DOHH2 (cell line): ENCODE data around the gene THAP4.

Source experiments
- H3F3A ChIP-seq: fragments of 200-600 bp; sonication (generic), shearing (Covaris generic); 2 replicates; pipeline ENCODE4 v1.6.0; 2016; ENCODE audit warnings: antibody characterized with exemption, mild to moderate bottlenecking; ENCODE audit not compliant: control insufficient read depth, insufficient read depth
- H3K27ac ChIP-seq: fragments of 200-600 bp; sonication (generic); 2 replicates; pipeline ENCODE4 v1.5.1; 2014; ENCODE audit warnings: low read depth, mild to moderate bottlenecking, low read length, moderate library complexity
- H3K27me3 ChIP-seq: fragments of 200-600 bp; sonication (generic); 2 replicates; pipeline ENCODE4 v1.6.1; 2014; ENCODE audit warnings: mild to moderate bottlenecking, low read length, mixed read lengths; ENCODE audit not compliant: control insufficient read depth
- H3K36me3 ChIP-seq: fragments of 200-600 bp; sonication (generic); 2 replicates; pipeline ENCODE4 v1.6.1; 2014; ENCODE audit warnings: mild to moderate bottlenecking, low read length, moderate library complexity, mixed read lengths; ENCODE audit not compliant: control insufficient read depth
- H3K4me1 ChIP-seq: fragments of 200-600 bp; sonication (generic); 2 replicates; pipeline ENCODE4 v1.6.1; 2014; ENCODE audit warnings: mild to moderate bottlenecking, low read length, mixed read lengths; ENCODE audit not compliant: control insufficient read depth
- H3K4me2 ChIP-seq: fragments of 200-600 bp; sonication (generic); 2 replicates; pipeline ENCODE4 v1.6.0; 2014; ENCODE audit warnings: mild to moderate bottlenecking, low read length, moderate library complexity
- H3K4me3 ChIP-seq: fragments of 200-600 bp; sonication (generic); 2 replicates; pipeline ENCODE4 v1.5.1; 2014; ENCODE audit warnings: mild to moderate bottlenecking, low read length, mixed read lengths
- H3K79me2 ChIP-seq: fragments of 200-600 bp; sonication (generic); 2 replicates; pipeline ENCODE4 v1.6.1; 2014; ENCODE audit warnings: mild to moderate bottlenecking, low read length, mixed read lengths; ENCODE audit not compliant: control insufficient read depth
- H3K9me2 ChIP-seq: fragments of 200-600 bp; sonication (generic); replicated peaks from 2 replicates; pipeline ENCODE4 v1.6.1; 2014; ENCODE audit warnings: mild to moderate bottlenecking, low read length, mixed read lengths; ENCODE audit not compliant: control insufficient read depth
- H3K9me3 ChIP-seq: fragments of 200-600 bp; sonication (generic); 2 replicates; pipeline ENCODE4 v1.6.1; 2014; ENCODE audit warnings: antibody characterized with exemption, low read length, mixed read lengths; ENCODE audit not compliant: control insufficient read depth, insufficient read depth
- H4K20me1 ChIP-seq: fragments of 200-600 bp; sonication (generic); 2 replicates; pipeline ENCODE4 v1.6.0; 2014; ENCODE audit warnings: low read depth, mild to moderate bottlenecking, antibody characterized with exemption, low read length, moderate library complexity; ENCODE audit not compliant: control insufficient read depth, insufficient read depth
- EZH2phosphoT487 ChIP-seq: fragments of 200-600 bp; sonication (generic); IDR thresholded peaks from 2 replicates; pipeline ENCODE4 v1.6.1; 2017; ENCODE audit warnings: borderline replicate concordance, mild to moderate bottlenecking, antibody characterized with exemption, low read length, moderate library complexity, mixed read lengths
- TF ChIP-seq, protein P1 (sequence below): fragments of 200-600 bp; sonication (generic); IDR thresholded peaks from one replicate; pipeline ENCODE4 v1.5.1; 2014; ENCODE audit warnings: antibody characterized with exemption, mild to moderate bottlenecking, low read depth, low read length; ENCODE audit not compliant: poor library complexity, severe bottlenecking

Gene THAP4

GRCh38 chr2:241563571-241563980 is 73.4 kb downstream of the THAP4 start:
- H3K9me2 ChIP-seq, result no peaks in the 10 kb centered on the region
- no peaks in the 10 kb centered on the region for H3K79me2 ChIP-seq
- H3K9me3 ChIP-seq, result no peaks in the 10 kb centered on the region
- H4K20me1 ChIP-seq, result no peaks in the 10 kb centered on the region
- no peaks in the 10 kb centered on the region for H3K4me1 ChIP-seq
- no peak overlapping the region for H3K27ac ChIP-seq
- H3F3A ChIP-seq, result no peaks in the 10 kb centered on the region
- TF ChIP-seq, protein P1, sequence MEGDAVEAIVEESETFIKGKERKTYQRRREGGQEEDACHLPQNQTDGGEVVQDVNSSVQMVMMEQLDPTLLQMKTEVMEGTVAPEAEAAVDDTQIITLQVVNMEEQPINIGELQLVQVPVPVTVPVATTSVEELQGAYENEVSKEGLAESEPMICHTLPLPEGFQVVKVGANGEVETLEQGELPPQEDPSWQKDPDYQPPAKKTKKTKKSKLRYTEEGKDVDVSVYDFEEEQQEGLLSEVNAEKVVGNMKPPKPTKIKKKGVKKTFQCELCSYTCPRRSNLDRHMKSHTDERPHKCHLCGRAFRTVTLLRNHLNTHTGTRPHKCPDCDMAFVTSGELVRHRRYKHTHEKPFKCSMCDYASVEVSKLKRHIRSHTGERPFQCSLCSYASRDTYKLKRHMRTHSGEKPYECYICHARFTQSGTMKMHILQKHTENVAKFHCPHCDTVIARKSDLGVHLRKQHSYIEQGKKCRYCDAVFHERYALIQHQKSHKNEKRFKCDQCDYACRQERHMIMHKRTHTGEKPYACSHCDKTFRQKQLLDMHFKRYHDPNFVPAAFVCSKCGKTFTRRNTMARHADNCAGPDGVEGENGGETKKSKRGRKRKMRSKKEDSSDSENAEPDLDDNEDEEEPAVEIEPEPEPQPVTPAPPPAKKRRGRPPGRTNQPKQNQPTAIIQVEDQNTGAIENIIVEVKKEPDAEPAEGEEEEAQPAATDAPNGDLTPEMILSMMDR, result no peak
- TF ChIP-seq EZH2phosphoT487, result no peak
- H3K27me3 ChIP-seq, result no peaks in the 10 kb centered on the region
- H3K4me2 ChIP-seq, result no peak overlapping the region
- no peaks in the 10 kb centered on the region for H3K36me3 ChIP-seq
- no peak overlapping the region for H3K4me3 ChIP-seq

- H3K4me1 ChIP-seq, result no peaks in the 10 kb centered on the region
- H3K9me3 ChIP-seq, result no peaks in the 10 kb centered on the region
- no peak overlapping the region for H3K4me2 ChIP-seq
- H3K79me2 ChIP-seq, result no peaks in the 10 kb centered on the region
- H3F3A ChIP-seq, result no peaks in the 10 kb centered on the region
- no peaks in the 10 kb centered on the region for H3K36me3 ChIP-seq
- H3K9me2 ChIP-seq, result no peaks in the 10 kb centered on the region
- no peak overlapping the region for H3K4me3 ChIP-seq
- H3K27ac ChIP-seq, result no peak overlapping the region
- H3K27me3 ChIP-seq, result no peaks in the 10 kb centered on the region
- TF ChIP-seq, protein P1, result no peak
- no peak for TF ChIP-seq EZH2phosphoT487
- H4K20me1 ChIP-seq, result no peaks in the 10 kb centered on the region
Observed at GRCh38 chr2:241563031-241563507, 73.9 kb downstream of the THAP4 start.

DNA sequence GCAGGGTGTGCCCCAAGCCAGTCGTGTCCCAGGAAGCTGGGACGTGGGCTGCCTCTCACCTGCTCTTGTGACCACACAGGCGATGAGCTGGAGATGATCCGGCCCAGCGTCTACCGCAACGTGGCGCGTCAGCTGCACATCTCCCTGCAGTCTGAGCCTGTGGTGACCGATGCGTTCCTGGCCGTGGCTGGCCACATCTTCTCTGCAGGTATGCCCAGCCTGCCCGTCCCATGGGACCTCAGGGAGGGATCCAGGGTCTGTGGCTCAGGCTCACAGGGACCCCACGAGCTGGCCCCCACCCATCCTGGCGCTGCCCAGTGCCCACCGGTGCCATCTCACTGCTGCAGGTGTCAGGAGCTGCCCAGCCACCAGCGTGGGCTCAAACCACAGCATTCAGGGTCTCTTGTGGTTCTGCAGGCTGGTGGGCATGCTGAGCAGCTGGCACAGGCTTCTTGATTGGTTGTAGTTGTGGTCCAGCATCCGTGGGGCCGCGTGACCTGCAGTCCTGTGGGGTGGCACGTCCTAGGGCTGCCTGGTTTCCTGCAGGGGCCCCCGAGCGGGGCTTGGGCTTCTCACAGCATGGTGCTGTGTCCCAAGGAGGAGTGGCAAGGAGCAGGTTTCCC is 74.6 kb downstream of the THAP4 start:
- no peaks in the 10 kb centered on the region for H3F3A ChIP-seq
- no peaks in the 10 kb centered on the region for H3K9me3 ChIP-seq
- no peaks in the 10 kb centered on the region for H3K4me1 ChIP-seq
- no peaks in the 10 kb centered on the region for H3K9me2 ChIP-seq
- no peaks in the 10 kb centered on the region for H4K20me1 ChIP-seq
- TF ChIP-seq, protein P1, result no peak
- TF ChIP-seq EZH2phosphoT487, result no peak
- no peak overlapping the region for H3K4me2 ChIP-seq
- H3K79me2 ChIP-seq, result no peaks in the 10 kb centered on the region
- no peaks in the 10 kb centered on the region for H3K36me3 ChIP-seq
- H3K27ac ChIP-seq, result no peak overlapping the region
- H3K4me3 ChIP-seq, result no peak overlapping the region
- H3K27me3 ChIP-seq, result no peaks in the 10 kb centered on the region
